Right lobe of liver (tissue), 6 donors: ENCODE results near the gene SOD2. TPM values are rescaled to one million over a fixed set of nuclear protein-coding genes. Genes with fewer than 3 reads are reported as not detected.

ENCODE experiments used
- ATAC-seq, 4 donors: fragments of 200-7000 bp; cut with Tn5 transposase; one replicate each; pipeline ENCODE4 v1.9.1; 2020; ENCODE audit warnings: mild to moderate bottlenecking in 4 of 4, moderate library complexity in 4 of 4
- DNase-seq, 3 donors: peaks; one replicate each; pipeline ENCODE4 v3.0.0-alpha.2; 2020
- H3K27ac ChIP-seq, 3 donors: fragments of 200-600 bp; one replicate each; pipeline ENCODE4 v1.8.0; 2022
- H3K27me3 ChIP-seq, 2 donors: fragments of 200-600 bp; one replicate each; pipeline ENCODE4 v1.8.0; 2022
- H3K36me3 ChIP-seq, 4 donors: fragments of 200-600 bp; sonication (generic) in 1 of 4; one replicate each; pipeline versions ENCODE4 v1.5.1 to v1.8.0; 2017 to 2022; ENCODE audit warnings: control low read depth in 1 of 4
- H3K4me1 ChIP-seq, 4 donors: fragments of 200-600 bp; sonication (generic) in 1 of 4; one replicate each; pipeline versions ENCODE4 v1.5.1 to v1.8.0; 2017 to 2022; ENCODE audit warnings: control low read depth in 1 of 4
- H3K4me3 ChIP-seq, 3 donors: fragments of 200-600 bp; one replicate each; pipeline ENCODE4 v1.8.0; 2022
- H3K9me3 ChIP-seq, 4 donors: fragments of 200-600 bp; sonication (generic) in 1 of 4; one replicate each; pipeline versions ENCODE4 v1.5.1 to v1.8.0; 2017 to 2022; ENCODE audit warnings: control low read depth in 1 of 4
- POLR2A ChIP-seq: fragments of 450-650 bp; IDR thresholded peaks from one replicate; pipeline ENCODE4 v1.6.1; 2017; ENCODE audit warnings: antibody characterized with exemption, mild to moderate bottlenecking
- WGBS: methylation state at CpG from one replicate; pipeline ENCODE4 v1.1.6; 2018; ENCODE audit warnings: low coverage, low lambda C conversion rate; ENCODE audit not compliant: insufficient coverage; ENCODE audit errors: missing lambda C conversion rate; 5-methylcytosine and 5-hydroxymethylcytosine counted together
- intact Hi-C, 2 donors: fragments of 100-400 bp; cut with DNase I; formaldehyde crosslinking; loops; one replicate each; pipeline versions ENCODE4 v1.11.2 to v1.14.1; 2022
- total RNA-seq, 6 experiments: library from RNA; depleted of rRNA in 2 of 6; stranded (reverse); fragments of >200 nt in 2 of 6; fragmentation: NEBNext Ultra II Directional in 3 of 6; extraction: Animal tissue kit (Norgen Biotek cat#: 25700) in 3 of 6; gene quantifications; one replicate each; pipeline versions ENCODE4 v1.1.0 to v1.2.4, GENCODE V29; 2016 to 2023
- TF ChIP-seq, protein P1 (sequence below), 4 donors: fragments of 200-600 bp in 3 of 4; fragments of 450-650 bp in 1 of 4; IDR thresholded peaks; one replicate each; pipeline versions ENCODE4 v1.5.1 to v1.8.0; 2016 to 2022; ENCODE audit warnings: antibody characterized with exemption in 4 of 4, mild to moderate bottlenecking in 2 of 4
- donor health status: DM: no; HTN: yes; CAD: no.
- donor health status: DM: no; HTN: no; CAD: no.
- donor health status: DM: no; HTN: no; CAD: no.
- donor health status: DM: no; HTN: yes; CAD: no.
- donor health status: DM: no; HTN: yes; CAD: no.

SOD2 gene
- total RNA-seq, 6 experiments from 2014 or later = 606 to 3,254 (median 1,720) TPM

GRCh38 chr6:159695984-159696383, 2.9 kb upstream of the SOD2 start:
- TF ChIP-seq, protein P1, sequence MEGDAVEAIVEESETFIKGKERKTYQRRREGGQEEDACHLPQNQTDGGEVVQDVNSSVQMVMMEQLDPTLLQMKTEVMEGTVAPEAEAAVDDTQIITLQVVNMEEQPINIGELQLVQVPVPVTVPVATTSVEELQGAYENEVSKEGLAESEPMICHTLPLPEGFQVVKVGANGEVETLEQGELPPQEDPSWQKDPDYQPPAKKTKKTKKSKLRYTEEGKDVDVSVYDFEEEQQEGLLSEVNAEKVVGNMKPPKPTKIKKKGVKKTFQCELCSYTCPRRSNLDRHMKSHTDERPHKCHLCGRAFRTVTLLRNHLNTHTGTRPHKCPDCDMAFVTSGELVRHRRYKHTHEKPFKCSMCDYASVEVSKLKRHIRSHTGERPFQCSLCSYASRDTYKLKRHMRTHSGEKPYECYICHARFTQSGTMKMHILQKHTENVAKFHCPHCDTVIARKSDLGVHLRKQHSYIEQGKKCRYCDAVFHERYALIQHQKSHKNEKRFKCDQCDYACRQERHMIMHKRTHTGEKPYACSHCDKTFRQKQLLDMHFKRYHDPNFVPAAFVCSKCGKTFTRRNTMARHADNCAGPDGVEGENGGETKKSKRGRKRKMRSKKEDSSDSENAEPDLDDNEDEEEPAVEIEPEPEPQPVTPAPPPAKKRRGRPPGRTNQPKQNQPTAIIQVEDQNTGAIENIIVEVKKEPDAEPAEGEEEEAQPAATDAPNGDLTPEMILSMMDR (IDR thresholded peaks at IDR 0.05) = no peak
- no peak for TF ChIP-seq POLR2A
- Histone ChIP-seq H3K4me1 (peaks cover 0 to 19% (median 0%) of the 10 kb centered on the region in 4 donors), H3K4me3 (no peak overlapping the region), H3K27ac (peak overlapping the region in 1 of 3 donors; percentile 99), H3K9me3 (no peaks in the 10 kb centered on the region), H3K36me3 (no peaks in the 10 kb centered on the region), H3K27me3 (no peaks in the 10 kb centered on the region)
- DNase-seq = no peak
- intact Hi-C loops = no loop called here
- no peak for ATAC-seq
- 100% methylated on average over 2 of the region's 2 CpGs for WGBS

DNA sequence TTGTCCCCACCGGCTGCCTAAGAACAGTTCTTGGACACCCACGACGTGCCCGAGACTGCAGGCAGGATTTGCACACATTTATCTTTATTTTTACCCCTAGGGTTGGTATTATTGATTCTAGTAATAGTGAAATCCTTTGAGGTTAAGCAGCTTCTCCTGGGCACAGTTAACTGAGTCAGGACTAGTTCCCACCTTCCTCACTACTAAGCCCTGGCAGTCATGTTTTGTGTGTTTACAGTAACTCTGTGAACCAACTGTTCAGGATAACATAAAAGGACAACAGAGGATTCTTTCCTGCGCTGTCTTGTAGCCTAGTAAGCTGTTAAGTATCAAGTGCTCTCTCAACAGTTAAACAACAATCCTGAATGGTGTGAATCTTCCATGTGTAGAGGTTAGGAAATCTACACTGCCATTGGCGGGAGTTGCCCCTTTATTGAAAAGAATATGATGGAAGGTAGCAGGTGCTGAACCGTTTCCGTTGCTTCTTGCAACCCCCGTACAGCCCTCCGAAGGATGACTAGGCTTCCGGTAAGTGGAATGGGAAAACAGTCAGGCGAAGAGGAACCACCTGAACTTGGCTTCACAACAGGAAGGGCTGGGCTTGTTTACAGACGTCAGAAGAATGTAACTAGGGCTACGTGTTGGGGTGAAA, 979 bp upstream of the SOD2 start:
- 3% methylated on average over 12 of the region's 14 CpGs for WGBS
- Histone ChIP-seq H3K36me3 (peaks cover 0 to 7% (median 3%) of the 10 kb centered on the region in 4 donors), H3K4me1 (peaks cover 0 to 28% (median 6%) of the 10 kb centered on the region in 4 donors), H3K9me3 (no peaks in the 10 kb centered on the region), H3K27me3 (no peaks in the 10 kb centered on the region), H3K4me3 (peak overlapping the region; percentile 83 to 92 (median 92)), H3K27ac (peak overlapping the region; percentile 98 to 99 (median 98))
- TF ChIP-seq, protein P1 (IDR thresholded peaks at IDR 0.05) = no peak
- no peak for TF ChIP-seq POLR2A
- ATAC-seq = peak; percentile 36 to 55 (median 48)
- DNase-seq = peak in 2 of 3 donors; percentile 55 to 73
- intact Hi-C loops = no loop called here

DNA sequence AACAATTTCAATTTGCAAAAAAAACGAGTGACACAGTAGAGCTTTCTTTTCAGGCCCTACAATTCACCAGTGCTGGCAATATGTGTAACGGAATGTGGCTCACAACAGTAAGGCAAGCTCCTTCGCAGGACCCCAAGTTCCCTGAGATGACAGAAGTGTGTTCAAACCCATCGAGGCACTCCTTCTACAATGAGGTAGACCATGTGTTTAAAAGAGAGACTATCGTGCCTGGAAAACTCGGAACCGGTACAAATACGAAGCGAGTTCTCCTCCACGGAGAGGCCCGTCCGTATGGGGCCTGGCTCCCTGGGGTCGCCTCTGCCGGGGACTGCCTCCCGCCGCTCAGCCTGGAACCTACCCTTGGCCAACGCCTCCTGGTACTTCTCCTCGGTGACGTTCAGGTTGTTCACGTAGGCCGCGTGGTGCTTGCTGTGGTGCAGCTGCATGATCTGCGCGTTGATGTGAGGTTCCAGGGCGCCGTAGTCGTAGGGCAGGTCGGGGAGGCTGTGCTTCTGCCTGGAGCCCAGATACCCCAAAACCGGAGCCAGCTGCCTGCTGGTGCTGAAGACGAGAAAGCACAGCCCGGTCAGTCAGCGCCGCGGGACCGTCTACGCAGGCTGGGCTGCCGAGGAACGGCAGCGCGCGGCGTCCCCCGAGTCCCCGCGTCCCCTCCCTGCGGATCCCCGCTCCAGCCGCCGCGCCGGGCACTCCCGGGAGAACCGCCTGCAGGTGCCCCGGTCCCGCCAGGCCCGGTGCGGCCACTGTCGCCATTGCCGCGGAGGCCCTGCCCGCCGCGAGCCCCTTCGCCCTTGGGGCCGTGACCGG, 526 bp downstream of the SOD2 start:
- intact Hi-C loops = no loop called here
- 2% methylated on average over 18 of the region's 66 CpGs for WGBS
- peaks cover 0 to 40% (median 6%) of the 10 kb centered on the region in 4 donors for H3K4me1 ChIP-seq

GRCh38 chr6:159691963-159692287, 1.1 kb downstream of the SOD2 start:
- intact Hi-C loops = no loop called here
- WGBS = 6% methylated on average over 3 of the region's 7 CpGs
- H3K4me3 ChIP-seq = peak overlapping the region; percentile 83 to 92 (median 92)

More for the DNA sequence above, 526 bp downstream of the SOD2 start:
- H3K27ac ChIP-seq = peak overlapping the region; percentile 98 to 99 (median 98)
- no peaks in the 10 kb centered on the region for H3K27me3 ChIP-seq
- peak overlapping the region; percentile 83 to 92 (median 92) for H3K4me3 ChIP-seq
- peaks cover 0 to 20% (median 9%) of the 10 kb centered on the region in 4 donors for H3K36me3 ChIP-seq
- TF ChIP-seq, protein P1 (IDR thresholded peaks at IDR 0.05) = peak in 1 of 4 donors; percentile 16
- TF ChIP-seq POLR2A = no peak
- DNase-seq (peak; percentile 62 to 78 (median 68)), ATAC-seq (peak in 3 of 4 donors; percentile 1 to 20 (median 10))
- H3K9me3 ChIP-seq = no peaks in the 10 kb centered on the region

More at GRCh38 chr6:159691963-159692287, 1.1 kb downstream of the SOD2 start:
- peaks cover 0 to 26% (median 12%) of the 10 kb centered on the region in 4 donors for H3K36me3 ChIP-seq
- peak in 1 of 4 donors; percentile 1 for ATAC-seq
- H3K9me3 ChIP-seq = no peaks in the 10 kb centered on the region
- TF ChIP-seq, protein P1 (IDR thresholded peaks at IDR 0.05) = no peak
- TF ChIP-seq POLR2A = peak; percentile 43
- H3K27ac ChIP-seq = peak overlapping the region; percentile 98 to 99 (median 98)
- H3K4me1 ChIP-seq = peaks cover 0 to 44% (median 6%) of the 10 kb centered on the region in 4 donors
- H3K27me3 ChIP-seq = no peaks in the 10 kb centered on the region
- DNase-seq = no peak
